Cardiac muscle cell (in vitro differentiated cells and primary cell): ENCODE data around the gene ERBB4. TPM values are rescaled to one million over a fixed set of nuclear protein-coding genes. Genes with fewer than 3 reads are reported as not detected.

ENCODE experiments used
- DNase-seq, 2 donors: peaks; one replicate each; pipeline versions ENCODE4 v3.0.0 to v3.0.0-alpha.2; 2010 to 2017; ENCODE audit warnings: low read depth in 1 of 2, low spot score in 1 of 2
- H3K27ac ChIP-seq: fragments of 200-600 bp; sonication (generic); 2 replicates; pipeline ENCODE4 v1.5.1; 2016
- H3K27me3 ChIP-seq: fragments of 200-600 bp; sonication (generic); 2 replicates; pipeline ENCODE4 v1.6.0; 2016; ENCODE audit warnings: control low read depth
- H3K36me3 ChIP-seq: fragments of 200-600 bp; sonication (generic); 2 replicates; pipeline ENCODE4 v1.5.1; 2016; ENCODE audit warnings: control low read depth
- H3K4me1 ChIP-seq: fragments of 200-600 bp; sonication (generic); 2 replicates; pipeline ENCODE4 v1.8.1; 2017; ENCODE audit warnings: low read depth, mild to moderate bottlenecking, mixed run types
- H3K4me3 ChIP-seq: fragments of 200-600 bp; sonication (generic); 2 replicates; pipeline ENCODE4 v1.5.1; 2016; ENCODE audit warnings: mild to moderate bottlenecking
- H3K9me3 ChIP-seq: fragments of 200-600 bp; sonication (generic); 2 replicates; pipeline ENCODE4 v1.5.1; 2017; ENCODE audit warnings: low read depth, mild to moderate bottlenecking, control low read depth
- polyA plus RNA-seq: library from polyadenylated mRNA; unstranded; fragments of >200 nt; fragmentation: Nextera tagmentation; extraction: Ambion mirVana; gene quantifications from 2 replicates; pipeline ENCODE4 v1.2.1, GENCODE V29; 2016
- total RNA-seq: library from RNA; depleted of rRNA; stranded (reverse); fragments of >200 nt; gene quantifications from 2 replicates; pipeline ENCODE4 v1.2.3, GENCODE V29; 2016
- TF ChIP-seq, protein P1 (sequence below): IDR thresholded peaks from 2 replicates; pipeline ENCODE4 v1.5.1; 2012; ENCODE audit warnings: low read depth, mild to moderate bottlenecking, low read length

The ERBB4 gene
- total and polyA plus RNA-seq, 2 experiments from 2014 or later: 38.1 to 42.1 TPM

DNA sequence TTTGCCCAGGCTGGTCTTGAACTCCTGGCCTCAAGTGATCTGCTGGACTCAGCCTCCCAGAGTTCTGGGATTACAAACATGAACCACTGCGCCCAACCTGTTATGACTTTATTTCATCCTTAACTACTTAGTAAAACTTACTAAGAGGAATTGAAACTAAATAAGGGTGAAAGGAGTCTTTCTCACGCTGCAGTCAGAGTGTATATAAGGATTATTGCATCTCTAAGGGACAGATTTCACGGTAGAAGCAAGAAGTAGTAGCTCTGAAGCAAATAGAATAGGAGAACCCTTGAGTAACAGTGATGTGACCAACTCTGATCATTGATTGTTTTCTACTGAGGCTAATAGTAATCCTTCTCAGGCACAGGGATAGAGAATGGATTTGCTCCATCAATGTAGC, 1022.1 kb downstream of the ERBB4 start:
- Histone ChIP-seq H3K4me1 (no peaks in the 10 kb centered on the region), H3K27me3 (no peaks in the 10 kb centered on the region), H3K36me3 (no peaks in the 10 kb centered on the region), H3K9me3 (no peaks in the 10 kb centered on the region), H3K4me3 (no peak overlapping the region), H3K27ac (no peak overlapping the region)
- DNase-seq: no peak
- TF ChIP-seq, protein P1, sequence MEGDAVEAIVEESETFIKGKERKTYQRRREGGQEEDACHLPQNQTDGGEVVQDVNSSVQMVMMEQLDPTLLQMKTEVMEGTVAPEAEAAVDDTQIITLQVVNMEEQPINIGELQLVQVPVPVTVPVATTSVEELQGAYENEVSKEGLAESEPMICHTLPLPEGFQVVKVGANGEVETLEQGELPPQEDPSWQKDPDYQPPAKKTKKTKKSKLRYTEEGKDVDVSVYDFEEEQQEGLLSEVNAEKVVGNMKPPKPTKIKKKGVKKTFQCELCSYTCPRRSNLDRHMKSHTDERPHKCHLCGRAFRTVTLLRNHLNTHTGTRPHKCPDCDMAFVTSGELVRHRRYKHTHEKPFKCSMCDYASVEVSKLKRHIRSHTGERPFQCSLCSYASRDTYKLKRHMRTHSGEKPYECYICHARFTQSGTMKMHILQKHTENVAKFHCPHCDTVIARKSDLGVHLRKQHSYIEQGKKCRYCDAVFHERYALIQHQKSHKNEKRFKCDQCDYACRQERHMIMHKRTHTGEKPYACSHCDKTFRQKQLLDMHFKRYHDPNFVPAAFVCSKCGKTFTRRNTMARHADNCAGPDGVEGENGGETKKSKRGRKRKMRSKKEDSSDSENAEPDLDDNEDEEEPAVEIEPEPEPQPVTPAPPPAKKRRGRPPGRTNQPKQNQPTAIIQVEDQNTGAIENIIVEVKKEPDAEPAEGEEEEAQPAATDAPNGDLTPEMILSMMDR: no peak

DNA sequence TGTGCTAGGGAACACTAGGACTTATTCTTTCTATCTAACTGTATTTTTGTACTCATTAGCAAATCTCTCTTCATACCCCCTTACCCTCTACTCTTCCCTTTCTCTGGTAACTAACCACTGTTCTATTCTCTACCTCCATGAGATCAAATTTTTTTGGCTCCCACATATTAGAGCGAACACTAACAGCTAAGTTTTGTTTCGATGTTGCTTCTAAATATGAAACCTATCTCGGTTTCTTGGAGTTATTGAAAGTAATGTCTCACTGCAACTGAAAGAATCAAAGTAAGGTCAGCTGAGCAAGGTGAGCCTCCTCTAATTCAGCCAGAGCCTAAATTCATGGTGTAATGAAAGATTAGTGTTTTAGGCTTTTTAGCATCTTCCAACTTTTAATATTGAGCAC, 1024.6 kb downstream of the ERBB4 start:
- TF ChIP-seq, protein P1: no peak
- H3K27me3 ChIP-seq: no peaks in the 10 kb centered on the region
- H3K4me3 ChIP-seq: no peak overlapping the region
- no peak overlapping the region for H3K27ac ChIP-seq
- no peaks in the 10 kb centered on the region for H3K9me3 ChIP-seq
- no peaks in the 10 kb centered on the region for H3K36me3 ChIP-seq
- DNase-seq: no peak
- no peaks in the 10 kb centered on the region for H3K4me1 ChIP-seq

DNA sequence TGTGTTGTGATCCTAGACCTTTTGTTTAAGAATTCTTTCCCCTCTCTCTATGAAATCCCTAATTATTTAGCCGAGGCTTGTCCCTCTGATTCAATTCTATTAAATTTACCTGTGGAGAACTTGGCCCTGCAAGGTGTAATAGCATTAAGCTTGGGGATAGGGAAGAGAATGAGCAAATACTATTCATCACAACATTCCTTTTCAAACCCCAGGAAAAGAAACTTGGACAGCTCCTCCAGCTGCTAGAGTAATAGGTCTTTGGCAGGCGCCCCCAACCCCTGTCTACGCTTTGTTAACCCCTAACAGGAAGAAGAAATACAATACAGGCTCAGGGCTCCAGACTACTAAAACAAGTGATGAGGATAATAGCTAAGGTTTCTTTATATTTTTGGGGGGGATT, 1025.2 kb downstream of the ERBB4 start:
- Histone ChIP-seq H3K27me3 (no peaks in the 10 kb centered on the region), H3K4me3 (no peak overlapping the region), H3K36me3 (no peaks in the 10 kb centered on the region), H3K27ac (no peak overlapping the region), H3K4me1 (no peaks in the 10 kb centered on the region), H3K9me3 (no peaks in the 10 kb centered on the region)
- TF ChIP-seq, protein P1: no peak
- no peak for DNase-seq

DNA sequence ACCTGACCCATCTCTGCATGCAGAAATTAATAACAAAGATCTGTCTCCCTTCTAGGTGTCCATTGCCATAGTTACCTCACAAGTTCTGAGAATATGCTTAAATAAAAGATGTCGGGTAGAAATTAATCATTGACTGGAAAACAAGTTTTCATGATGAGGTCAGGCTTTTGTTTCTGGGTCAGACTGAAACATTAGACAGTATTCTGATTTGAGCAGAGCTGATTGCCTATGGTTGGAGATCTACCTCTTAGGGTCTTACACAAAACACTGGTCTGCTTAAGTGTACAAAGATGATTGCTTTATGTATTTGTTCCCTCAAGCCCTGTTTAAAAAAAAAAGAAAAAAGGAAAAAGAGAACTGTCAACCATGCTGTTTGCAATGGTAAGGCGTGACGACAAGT, 1025.8 kb downstream of the ERBB4 start:
- no peaks in the 10 kb centered on the region for H3K9me3 ChIP-seq
- TF ChIP-seq, protein P1: no peak
- DNase-seq: no peak
- no peak overlapping the region for H3K4me3 ChIP-seq
- no peak overlapping the region for H3K27ac ChIP-seq
- no peaks in the 10 kb centered on the region for H3K27me3 ChIP-seq
- no peaks in the 10 kb centered on the region for H3K36me3 ChIP-seq
- H3K4me1 ChIP-seq: no peaks in the 10 kb centered on the region

DNA sequence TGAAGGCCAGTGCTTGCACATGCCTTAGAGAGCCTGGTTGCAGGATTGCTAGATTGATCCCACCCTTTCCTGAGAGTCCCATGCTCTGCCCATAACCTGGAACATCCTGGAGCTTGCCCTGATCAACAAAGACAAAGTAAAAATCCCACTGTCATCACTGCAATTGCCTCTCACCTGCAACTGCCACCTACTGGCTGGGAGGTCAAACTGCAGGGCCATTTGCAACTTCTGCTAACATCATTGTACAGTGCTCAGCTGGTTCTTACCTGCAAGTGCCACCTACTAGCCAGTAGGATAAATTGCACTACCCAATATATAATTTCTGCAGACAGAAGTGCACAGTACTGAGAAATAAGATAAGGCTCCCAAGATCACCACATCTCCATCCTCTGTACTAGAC, 1034.7 kb downstream of the ERBB4 start:
- no peaks in the 10 kb centered on the region for H3K27me3 ChIP-seq
- no peaks in the 10 kb centered on the region for H3K9me3 ChIP-seq
- DNase-seq: no peak
- no peaks in the 10 kb centered on the region for H3K36me3 ChIP-seq
- no peak overlapping the region for H3K4me3 ChIP-seq
- no peaks in the 10 kb centered on the region for H3K4me1 ChIP-seq
- TF ChIP-seq, protein P1: no peak
- H3K27ac ChIP-seq: no peak overlapping the region

DNA sequence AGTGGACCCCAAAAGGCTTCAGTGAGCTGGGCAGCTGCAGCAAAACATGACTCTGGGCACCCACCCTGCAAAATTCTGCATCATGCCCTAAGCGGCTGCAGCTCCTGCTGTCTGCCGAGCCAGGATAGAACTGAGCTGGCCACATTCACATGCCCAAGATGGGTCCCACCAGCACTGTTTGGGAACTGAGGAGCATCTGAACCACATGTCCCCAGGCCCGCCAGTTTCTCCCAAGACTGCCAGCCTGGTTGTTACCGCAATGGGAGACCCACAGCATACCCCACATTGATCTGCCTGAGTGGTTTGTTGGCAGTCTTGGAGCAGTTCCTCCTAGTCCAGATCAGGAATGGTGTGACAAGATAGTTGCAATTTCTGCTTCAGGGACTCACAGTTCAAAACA, 1035.4 kb downstream of the ERBB4 start:
- Histone ChIP-seq H3K36me3 (no peaks in the 10 kb centered on the region), H3K9me3 (no peaks in the 10 kb centered on the region), H3K27me3 (no peaks in the 10 kb centered on the region), H3K27ac (no peak overlapping the region), H3K4me3 (no peak overlapping the region), H3K4me1 (no peaks in the 10 kb centered on the region)
- TF ChIP-seq, protein P1: no peak
- DNase-seq: no peak
